SK-N-SH (cell line): ENCODE measurements around the gene FAM20B.

ENCODE experiments used
- POLR2AphosphoS5 ChIP-seq: IDR thresholded peaks from 2 replicates; pipeline ENCODE4 v1.6.1; 2012; ENCODE audit warnings: low read depth, low read length
- TAF1 ChIP-seq: IDR thresholded peaks from 2 replicates; pipeline ENCODE4 v1.6.1; 2012; ENCODE audit warnings: low read depth, mild to moderate bottlenecking, low read length, moderate library complexity, borderline replicate concordance
- TF ChIP-seq, protein P1 (sequence below): IDR thresholded peaks from 2 replicates; pipeline ENCODE4 v1.4.0; 2012; ENCODE audit warnings: low read depth

DNA sequence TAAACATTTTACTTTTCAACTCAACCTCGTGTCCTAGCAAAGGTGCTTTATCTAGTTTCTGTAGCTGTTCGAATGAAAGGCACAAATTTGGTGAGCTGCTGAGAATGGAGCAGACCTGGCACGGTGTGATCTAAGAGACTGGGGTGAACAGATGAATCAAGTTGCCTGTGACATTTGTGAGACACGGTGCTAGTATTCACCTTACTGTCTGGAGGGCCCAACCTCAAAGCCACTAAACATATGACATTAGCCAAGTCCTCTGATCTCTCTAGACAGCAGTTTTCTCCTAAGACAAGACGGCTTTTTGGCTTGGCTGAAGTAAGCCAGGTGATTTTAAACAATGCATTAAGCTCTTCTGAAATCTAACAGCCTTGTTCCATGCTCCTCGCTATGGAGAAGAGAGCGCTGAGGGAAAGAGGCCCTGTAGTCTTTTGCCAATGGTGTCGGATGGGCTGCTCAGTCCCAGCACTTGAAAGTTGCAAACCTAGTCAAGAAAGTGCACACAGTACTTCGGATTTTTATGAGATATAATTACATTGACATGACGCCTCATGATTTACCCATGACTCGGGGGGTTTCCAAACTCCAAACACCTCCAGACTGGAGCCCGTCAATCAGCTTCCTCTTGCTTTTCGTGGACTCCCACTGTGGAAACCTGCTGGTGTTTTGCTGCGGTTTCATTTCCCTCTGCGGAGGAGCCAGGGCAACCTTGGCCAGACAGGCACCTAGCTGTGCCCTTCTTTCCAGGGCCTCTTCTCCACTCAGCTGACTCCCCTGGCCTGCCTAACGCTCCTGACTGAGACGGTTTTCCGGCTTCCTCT lies 55.4 kb downstream of the FAM20B start:
- TF ChIP-seq POLR2AphosphoS5 (no peak), TAF1 (no peak)
- TF ChIP-seq, protein P1, sequence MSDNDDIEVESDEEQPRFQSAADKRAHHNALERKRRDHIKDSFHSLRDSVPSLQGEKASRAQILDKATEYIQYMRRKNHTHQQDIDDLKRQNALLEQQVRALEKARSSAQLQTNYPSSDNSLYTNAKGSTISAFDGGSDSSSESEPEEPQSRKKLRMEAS = no peak
